GM19043 (cell line): ENCODE results near the gene PLD4.
"Not testable (repeated sequence)": the region's sequence is repeated elsewhere in the genome, so short reads cannot be mapped to it uniquely, and the experiment has no call there.

ENCODE experiments used
- ATAC-seq: cut with Tn5 transposase; IDR thresholded peaks from one replicate; pipeline ENCODE4 v1.9.1; 2021; ENCODE audit warnings: low read depth; ENCODE audit not compliant: unreplicated experiment

PLD4 gene

DNA sequence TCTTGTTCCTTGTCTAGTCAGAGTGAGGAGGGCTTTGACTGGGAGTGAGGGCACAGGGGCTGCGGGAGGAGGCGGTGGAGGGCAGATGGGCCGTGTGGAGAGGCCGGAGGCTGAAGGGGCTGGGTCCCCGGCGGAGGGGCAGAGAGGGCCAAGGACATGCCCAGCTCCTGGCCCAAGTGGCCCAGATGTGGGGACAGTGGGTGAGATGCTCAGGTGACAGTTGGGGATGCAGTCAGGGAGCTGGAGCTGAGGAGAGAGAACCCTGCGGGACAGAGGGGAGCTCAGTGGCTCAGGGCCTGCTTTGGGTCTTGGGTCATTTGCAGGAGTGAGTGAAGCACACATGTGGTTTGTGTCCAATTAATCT is 26.5 kb upstream of the PLD4 start:
- no peak for ATAC-seq

GRCh38 chr14:104898870-104899510 is 25.7 kb upstream of the PLD4 start:
- no peak for ATAC-seq

DNA sequence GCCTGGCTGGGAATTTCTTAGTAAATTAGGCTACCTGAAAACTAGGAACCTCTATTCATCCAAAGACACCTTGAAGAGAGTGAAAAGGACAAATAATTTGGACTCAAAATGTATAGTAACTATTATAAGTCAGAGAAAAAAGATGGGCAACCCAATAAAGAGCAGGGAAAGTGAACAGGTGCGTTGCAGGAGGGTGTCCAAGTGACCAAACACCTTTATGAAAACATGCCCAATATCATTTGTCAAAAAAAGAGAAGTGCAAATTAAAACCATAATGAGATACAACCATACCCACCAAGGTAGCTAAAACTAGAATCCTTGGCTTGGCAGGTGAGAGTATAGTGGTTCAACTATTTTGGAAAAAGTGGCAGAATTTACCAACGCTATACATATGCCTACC is 24.9 kb upstream of the PLD4 start:
- ATAC-seq = no peak

DNA sequence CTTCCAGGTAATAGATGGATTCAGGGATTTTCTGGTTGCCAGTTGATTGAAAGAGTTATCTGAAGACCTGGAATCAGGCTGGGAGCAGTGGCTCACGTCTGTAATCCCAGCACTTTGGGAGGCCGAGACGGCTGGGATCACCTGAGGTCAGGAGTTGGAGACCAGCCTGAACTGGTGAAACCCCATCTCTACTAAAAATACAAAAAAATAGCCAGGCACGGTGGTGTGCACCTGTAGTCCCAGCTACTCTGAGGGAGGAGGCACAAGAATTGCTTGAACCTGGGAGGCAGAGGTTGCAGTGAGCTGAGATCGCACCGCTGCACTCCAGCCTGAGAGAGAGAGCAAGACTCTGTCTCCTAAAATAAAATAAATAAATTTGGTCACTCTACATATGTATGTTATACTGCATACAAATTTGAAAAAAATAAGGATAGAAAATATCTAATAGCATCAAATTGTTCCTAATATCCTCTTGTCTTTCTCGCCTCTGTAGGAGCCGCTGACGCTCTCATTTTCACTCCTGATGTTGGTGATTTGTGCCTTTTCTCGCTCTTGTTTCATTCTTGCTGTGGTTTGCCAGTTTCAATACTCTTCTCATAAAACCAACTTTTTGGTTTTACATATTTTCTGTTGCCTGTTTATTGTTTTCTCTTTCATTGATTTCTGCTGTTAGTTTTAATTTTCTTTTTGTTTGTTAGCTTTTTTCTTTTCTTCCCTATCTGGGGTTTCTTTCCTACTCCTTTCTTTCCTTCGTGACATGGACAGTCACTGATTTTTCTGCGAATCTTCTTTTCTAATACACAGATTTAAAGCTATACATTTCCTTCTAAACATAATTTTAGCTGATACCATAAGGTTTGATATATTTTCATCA is 23.8 kb upstream of the PLD4 start:
- ATAC-seq = no peak

- no peak for ATAC-seq
Observed at GRCh38 chr14:104903990-104904389, 20.7 kb upstream of the PLD4 start.

- ATAC-seq = not testable (repeated sequence)
Observed at GRCh38 chr14:104904650-104905578, 19.8 kb upstream of the PLD4 start.

- ATAC-seq = not testable (repeated sequence)
Observed at GRCh38 chr14:104905579-104905933, 19.1 kb upstream of the PLD4 start.

GRCh38 chr14:104908303-104908702 is 16.4 kb upstream of the PLD4 start:
- ATAC-seq = no peak

GRCh38 chr14:104912053-104912452 is 12.6 kb upstream of the PLD4 start:
- no peak for ATAC-seq

GRCh38 chr14:104913435-104913834 is 11.2 kb upstream of the PLD4 start:
- no peak for ATAC-seq

DNA sequence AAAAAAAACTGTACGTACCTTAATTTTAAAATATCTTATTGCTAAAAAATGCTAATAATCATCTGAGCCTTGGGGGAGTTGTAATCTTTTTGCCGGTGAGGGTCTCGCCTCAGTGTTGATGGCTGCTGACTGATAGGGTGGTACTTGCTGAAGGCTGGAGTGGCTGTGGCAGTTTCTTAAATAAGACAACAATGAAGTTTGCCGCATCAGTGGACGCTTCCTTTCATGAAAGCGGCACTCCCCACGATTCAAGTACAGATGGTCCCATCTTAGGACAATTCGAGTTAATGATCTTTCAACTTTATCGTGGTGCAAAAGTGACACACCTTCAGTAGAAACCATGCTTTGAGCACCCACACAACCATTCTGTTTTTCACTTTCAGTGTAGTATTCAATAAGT is 7.6 kb upstream of the PLD4 start:
- ATAC-seq = no peak

GRCh38 chr14:104917993-104918392 is 6.7 kb upstream of the PLD4 start:
- no peak for ATAC-seq

DNA sequence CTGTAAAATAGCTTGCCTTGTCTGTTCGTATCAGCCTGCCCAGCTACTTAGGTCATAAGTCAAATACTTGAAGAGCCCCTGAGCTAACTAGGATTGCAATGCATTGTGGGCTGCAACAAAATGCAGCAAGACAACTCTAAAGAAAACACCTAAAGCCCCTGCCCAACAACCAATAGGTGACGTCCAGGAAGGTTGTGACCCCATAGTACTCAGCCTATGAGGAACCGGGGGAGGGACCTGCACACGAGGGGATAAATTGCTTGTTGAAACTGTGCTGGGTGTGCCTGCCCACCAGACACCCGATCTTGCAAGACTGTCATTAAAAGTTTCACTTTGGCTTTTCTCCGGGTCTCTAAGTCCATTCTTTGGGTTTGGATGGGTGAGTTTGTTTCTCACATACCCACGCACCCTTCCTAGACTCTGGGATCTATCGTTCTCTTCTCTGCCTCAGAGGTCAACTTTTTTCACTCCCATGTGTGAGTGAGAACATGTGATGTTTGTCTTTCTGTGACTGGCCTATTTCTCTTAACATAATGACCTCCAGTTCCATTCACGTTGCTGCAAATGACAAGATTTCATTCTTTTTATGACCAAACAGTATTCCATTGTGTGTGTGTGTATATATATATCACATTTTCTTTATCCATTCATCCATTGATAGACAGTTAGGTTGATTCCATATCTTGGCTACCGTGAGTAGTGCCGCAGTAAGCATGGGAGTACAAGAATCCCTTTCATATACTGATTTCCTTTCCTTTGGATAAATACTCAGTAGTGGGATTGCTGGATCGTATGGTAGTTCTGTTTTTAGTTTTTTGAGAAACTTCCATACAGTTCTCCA is 5.3 kb upstream of the PLD4 start:
- not testable (repeated sequence) for ATAC-seq

- no peak for ATAC-seq
Observed at GRCh38 chr14:104919993-104920315, 4.7 kb upstream of the PLD4 start.

DNA sequence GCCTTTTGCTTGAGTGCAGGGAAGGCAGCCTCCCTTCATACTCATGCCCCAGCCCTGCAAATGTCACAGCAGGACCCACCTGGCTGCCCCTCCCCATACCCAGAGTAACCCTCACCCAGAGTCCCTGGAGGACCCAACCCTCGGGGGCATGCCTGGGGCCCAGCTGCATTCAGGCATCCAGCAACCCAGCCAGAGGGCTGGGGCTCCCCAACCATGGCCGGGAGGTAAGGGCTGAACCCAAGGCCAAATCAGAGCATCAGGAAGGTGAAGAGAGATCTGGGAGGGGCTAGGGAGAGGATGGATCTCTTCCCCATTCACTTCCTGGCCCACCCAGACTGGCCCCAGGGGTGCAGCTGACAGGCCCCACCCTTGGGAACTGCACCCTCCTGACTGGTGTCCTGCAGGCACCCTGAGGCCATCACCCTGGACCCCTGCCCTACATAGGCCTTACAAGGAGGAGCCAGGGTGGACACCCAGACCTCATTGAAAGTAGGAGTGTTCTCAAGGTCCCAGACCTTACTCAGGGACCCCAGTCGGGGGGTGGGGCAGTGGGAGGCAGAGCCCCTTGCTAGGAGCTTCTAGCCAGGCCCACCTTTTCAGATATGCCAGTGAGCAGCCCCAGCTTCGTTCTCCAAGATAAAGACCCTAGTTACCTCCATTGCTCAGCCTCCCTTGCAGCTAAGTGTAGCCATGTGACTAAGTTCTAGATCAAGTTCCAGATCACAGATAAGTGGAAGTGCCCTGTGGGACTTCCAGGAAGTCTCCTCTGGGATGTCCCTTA is 849 bp upstream of the PLD4 start:
- ATAC-seq = no peak

DNA sequence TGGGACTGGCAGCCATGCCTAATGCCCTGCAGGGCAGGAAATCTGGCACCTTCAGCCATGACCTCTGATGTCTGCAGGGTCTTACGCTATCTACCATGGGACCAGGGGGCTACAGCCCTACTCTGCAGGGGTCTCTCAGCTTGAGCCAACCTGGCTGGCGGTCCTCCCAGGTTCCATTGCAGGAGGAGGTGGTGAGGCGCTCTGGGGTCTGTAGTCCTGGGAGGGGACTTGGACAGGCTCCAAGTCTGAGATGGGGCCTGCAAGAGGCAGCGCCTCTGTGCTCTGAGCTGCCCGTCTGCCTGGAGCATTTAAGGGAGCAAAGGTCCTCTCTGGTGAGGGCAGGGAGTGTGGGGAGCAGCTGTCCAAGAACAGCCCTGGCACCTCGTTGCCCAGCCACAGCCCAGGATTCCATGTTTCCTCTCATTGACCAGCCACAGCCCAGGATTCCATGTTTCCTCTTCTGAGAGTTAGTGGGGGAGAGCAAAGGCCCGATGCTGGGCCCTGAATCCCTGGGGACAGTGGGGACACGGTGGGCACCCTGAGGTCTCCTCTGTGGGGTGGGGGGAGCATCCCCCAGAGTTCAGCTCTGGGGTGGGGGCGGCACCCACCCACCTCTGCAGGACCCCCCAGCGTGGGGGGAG is 655 bp downstream of the PLD4 start:
- ATAC-seq = no peak

DNA sequence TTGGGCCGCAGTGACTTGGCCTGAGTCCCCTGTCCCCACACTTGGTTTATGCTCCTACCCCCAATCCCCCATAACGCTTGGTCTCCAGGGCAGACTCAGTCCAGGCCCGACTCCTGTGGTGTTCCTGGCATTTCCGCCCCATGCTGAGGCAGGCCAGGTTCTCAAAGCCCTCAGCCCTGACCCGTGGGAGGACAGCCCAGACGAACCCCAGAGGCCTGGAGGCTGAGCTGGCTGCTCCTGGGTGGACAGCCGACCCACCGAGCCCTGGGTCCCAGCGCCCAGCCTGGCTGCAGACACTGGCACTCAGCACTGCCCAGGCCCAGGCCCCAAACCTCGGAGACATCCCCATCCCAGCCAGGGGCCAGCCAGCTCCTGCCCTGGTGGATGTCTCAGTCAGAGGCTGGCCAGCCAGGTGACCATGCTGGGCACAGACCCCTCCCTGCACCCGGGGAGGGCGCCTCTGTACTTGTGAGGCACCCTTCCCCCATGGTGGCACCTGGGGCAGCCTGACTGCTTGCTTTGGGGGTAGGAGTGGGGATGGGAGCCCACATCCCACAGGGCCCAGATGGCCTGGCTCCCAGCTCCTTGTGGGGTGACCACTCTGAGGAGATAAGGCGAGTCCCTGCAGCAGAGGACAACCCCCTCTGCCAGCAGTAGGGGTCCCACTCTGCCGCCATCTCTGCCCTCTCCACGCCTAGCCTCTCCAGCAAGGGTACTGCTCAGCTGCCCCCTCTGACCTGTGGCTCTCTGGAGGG is 1.4 kb downstream of the PLD4 start:
- no peak for ATAC-seq

- ATAC-seq = peak; percentile 86
Observed at GRCh38 chr14:104926619-104927431, 2.1 kb downstream of the PLD4 start.
